ENCODE data around the gene COA5.
A peak's percentile ranks its signal among the peaks of the same experiment; 100 is the strongest.

The COA5 gene

DNA sequence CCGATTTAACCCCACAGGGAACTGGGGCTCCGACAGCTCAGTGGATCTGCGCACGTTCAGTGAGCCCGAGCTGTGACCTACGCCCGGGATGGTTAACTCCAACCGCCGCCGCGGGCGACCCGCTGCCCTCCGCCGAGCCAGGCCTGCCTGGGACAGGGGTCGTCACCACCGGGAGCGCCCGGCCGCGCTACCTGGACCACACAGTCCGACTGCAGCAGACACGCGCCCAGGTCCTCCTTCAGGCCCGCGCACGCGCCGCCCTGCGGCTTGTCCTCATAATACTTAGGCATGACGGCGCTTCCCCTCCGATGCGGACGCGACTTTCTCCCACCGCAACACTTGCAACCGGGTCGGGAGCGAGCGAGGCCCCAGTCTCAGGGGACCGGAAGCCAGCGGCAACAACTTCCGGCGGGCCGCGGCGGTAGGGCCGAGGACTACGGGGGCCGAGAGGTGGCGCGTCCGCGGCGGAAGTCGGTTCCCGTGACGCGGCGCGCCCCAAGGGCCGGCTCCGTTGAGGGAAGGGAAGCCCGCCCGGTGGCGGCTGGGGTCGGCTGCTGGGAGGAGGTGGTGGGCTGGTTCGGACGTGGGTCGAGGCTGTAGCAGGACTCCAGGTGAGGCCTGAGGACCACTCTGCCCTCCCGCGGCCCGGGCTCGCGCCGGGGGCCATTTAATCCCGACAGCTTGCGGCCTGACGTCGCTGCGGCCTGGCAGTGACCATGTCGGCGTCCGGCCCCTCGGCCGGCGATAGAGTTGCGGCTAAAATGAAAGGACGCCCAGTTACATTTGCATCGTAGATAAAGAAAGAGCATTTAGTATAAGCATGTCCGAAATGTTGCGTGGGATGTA is at the start of gene COA5, which contains the start of gene UNC50:
Gene COA5, minus strand, starts transcription at position 397 of the 846 bp plus-strand sequence. Its CDS starts 107 bp downstream, at position 290.
Gene UNC50, plus strand, starts transcription at position 474 of the 846 bp plus-strand sequence. CDS start 1,171 bp downstream, outside the sequence.
- TF ChIP-seq CTCF (IDR thresholded peaks at IDR 0.05; ENCODE audit: control extremely low read depth, extremely low read depth, low read depth, missing control alignments), result no peak
- POLR2A ChIA-PET, result no interaction called here
- peak; percentile 97 for DNase-seq (ENCODE audit: extremely low spot score)
- CTCF ChIA-PET, result interaction anchor here (0.8 to 3.0 kb wide), 5 partner anchors 40 to 196 kb away, joined by 3 to 9 read pairs (median 4); no protein-coding TSS in a partner anchor

DNA sequence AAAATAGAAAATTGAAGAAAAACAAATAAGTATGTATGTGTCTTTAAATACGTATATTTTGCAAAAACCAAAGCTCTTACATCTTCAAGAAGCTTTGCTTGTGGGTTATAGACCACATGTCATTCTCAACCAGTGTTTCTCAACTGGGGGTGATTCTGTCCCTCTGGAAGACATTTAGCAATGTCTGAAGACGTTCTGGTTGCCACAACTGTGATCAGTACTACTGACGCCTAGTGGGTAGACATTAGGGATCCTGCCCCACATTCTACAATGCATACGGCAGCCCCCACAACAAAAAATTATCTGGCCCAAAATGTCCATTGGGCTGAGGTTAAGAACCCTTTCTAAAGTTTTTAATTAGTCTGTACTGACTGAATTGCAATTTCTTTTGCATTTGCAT is 48.5 kb upstream of the COA5 start:
- no peak for DNase-seq (ENCODE audit: extremely low spot score)
- TF ChIP-seq CTCF (IDR thresholded peaks at IDR 0.05; ENCODE audit: control extremely low read depth, extremely low read depth, low read depth, missing control alignments), result no peak
- CTCF ChIA-PET, result interaction anchor here (1.1 to 5.3 kb wide), 3 partner anchors 8 to 11 kb away, joined by 3 to 25 read pairs (median 4); no protein-coding TSS in a partner anchor
- POLR2A ChIA-PET, result no interaction called here

DNA sequence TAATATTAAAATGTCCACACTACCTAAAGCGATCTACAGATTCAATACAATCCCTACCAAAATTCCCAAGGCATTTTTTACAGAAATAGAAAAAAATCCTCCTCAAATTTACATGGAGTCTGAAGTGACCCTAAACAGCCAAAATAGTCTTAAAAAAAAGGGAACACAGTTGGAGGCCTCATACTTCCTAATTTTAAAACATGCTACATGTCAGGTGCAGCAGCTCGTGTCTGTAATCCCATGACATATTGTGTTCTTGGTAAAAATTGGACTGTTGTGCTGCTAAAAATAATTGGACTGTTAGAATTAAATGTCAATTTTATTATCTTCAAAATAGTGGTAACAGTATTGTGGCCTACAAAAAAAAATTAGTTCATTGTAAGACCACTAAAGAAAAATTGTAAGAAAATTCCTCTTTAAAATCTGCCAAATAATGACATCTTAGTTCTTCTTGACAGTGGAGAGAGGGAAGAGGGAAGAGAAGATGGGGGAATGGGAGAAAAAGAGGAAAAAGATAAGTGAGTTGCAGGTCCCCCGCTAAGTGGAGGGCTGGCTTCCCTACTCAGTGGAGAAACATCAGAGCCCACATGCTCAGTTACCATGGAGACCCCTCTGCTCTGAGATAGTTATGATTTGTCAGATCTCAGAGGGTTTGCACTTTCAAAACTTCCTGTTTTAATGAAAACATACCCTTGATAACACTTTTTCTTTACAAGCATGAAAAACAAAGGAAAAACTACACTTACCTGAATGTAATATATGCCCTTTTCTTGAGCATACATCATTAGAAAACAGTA is 46.6 kb upstream of the COA5 start:
- CTCF ChIA-PET, result interaction anchor here (1.3 kb wide), 1 partner anchor 10 kb away, joined by 3 read pairs; no protein-coding TSS in a partner anchor
- DNase-seq (ENCODE audit: extremely low spot score), result no peak
- no peak for TF ChIP-seq CTCF (IDR thresholded peaks at IDR 0.05; ENCODE audit: control extremely low read depth, extremely low read depth, low read depth, missing control alignments)
- POLR2A ChIA-PET, result no interaction called here

DNA sequence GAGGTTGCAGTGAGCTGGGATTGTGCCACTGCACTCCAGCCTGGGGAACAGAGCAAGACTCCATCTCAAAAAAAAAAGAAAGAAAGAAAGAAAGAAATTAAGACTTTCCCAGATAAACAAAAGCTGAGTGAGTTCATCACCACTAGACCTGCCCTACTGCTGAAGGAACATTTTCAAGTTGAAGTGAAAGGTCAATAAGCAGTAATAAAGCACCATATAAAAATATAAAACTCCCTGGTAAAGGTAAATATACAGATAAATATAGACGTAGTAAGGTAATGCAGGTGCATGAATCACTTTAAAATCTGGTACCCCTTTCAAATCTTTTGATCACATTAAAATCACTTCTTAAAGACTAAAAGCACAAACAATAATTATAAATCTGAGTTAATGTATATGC is 42.7 kb upstream of the COA5 start:
- CTCF ChIA-PET, result interaction anchor here (0.8 kb wide), 1 partner anchor 11 kb away, joined by 3 read pairs; no protein-coding TSS in a partner anchor
- no peak for TF ChIP-seq CTCF (IDR thresholded peaks at IDR 0.05; ENCODE audit: control extremely low read depth, extremely low read depth, low read depth, missing control alignments)
- POLR2A ChIA-PET, result no interaction called here
- no peak for DNase-seq (ENCODE audit: extremely low spot score)

DNA sequence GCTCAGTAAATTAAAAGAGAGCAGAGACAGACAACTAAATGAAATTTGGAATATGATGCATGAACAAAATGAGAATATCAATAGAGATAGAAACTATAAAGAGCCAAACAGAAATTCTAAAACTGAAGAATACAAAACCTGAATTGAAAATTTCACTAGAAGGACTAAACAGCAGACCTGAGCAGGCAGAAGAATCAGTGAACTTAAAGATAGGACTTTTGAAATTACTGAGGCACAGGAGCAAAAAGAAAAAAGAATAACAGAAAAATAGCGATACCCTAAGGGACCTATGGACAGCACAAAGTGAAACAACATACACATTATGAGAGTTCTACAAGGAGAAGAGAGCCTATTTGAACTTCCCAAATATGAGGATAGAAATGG is 41.7 kb upstream of the COA5 start:
- DNase-seq (ENCODE audit: extremely low spot score), result no peak
- TF ChIP-seq CTCF (IDR thresholded peaks at IDR 0.05; ENCODE audit: control extremely low read depth, extremely low read depth, low read depth, missing control alignments), result no peak
- ChIA-PET POLR2A (no interaction called here), CTCF (interaction anchor here (0.9 to 2.2 kb wide), 39 partner anchors 9 to 1702 kb away, joined by 3 to 44 read pairs (median 4); no protein-coding TSS in a partner anchor)
